SH-SY5Y (cell line): ENCODE data around the gene MYOCD.

Experiments used
- GATA2 ChIP-seq: IDR thresholded peaks from 2 replicates; pipeline ENCODE4 v1.6.1; 2011; ENCODE audit warnings: mild to moderate bottlenecking, low read depth, low read length
- GATA3 ChIP-seq: IDR thresholded peaks from 2 replicates; pipeline ENCODE4 v1.6.1; 2011; ENCODE audit warnings: low read depth, mild to moderate bottlenecking, low read length, moderate library complexity

DNA sequence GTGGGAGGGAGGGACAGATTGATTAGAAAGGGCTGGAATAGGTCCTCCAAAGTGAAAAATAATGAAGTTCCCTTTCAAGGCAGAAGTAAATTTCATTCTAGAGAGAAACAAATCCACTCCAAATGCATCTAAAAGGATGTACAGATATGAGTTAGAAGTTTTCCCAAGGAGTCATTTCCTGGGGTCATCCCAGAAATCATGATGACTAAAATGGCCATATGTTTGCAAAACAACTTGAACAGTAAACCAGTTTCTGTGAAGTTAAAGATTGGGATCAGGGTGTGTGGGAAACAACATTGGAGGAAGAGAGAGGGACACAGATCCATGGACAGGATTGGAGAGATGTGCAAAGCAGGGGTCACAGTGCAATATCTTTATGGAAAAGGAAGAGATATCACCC is 91.1 kb downstream of the MYOCD start:
- TF ChIP-seq GATA3 (no peak), GATA2 (no peak)
